ENCODE measurements around the gene ST8SIA1.

ST8SIA1 gene

GRCh38 chr12:22256605-22257004 lies 77.9 kb downstream of the ST8SIA1 start:
- TF ChIP-seq GATA1 (IDR thresholded peaks at IDR 0.05; ENCODE audit: low read depth, low read length) (no peak), POLR2A (IDR thresholded peaks at IDR 0.05; ENCODE audit: low read length) (no peak)
- no peak for DNase-seq

GRCh38 chr12:22256041-22256441 lies 78.5 kb downstream of the ST8SIA1 start:
- no peak for TF ChIP-seq GATA1 (IDR thresholded peaks at IDR 0.05; ENCODE audit: low read depth, low read length)
- TF ChIP-seq POLR2A (IDR thresholded peaks at IDR 0.05; ENCODE audit: low read length) = no peak
- no peak for DNase-seq

- DNase-seq = no peak
- TF ChIP-seq GATA1 (IDR thresholded peaks at IDR 0.05; ENCODE audit: low read depth, low read length) (no peak), POLR2A (IDR thresholded peaks at IDR 0.05; ENCODE audit: low read length) (no peak)
These were observed 79.4 kb downstream of the ST8SIA1 start for GRCh38 chr12:22255097-22255496.

GRCh38 chr12:22254478-22254877 lies 80.0 kb downstream of the ST8SIA1 start:
- DNase-seq = no peak
- TF ChIP-seq GATA1 (IDR thresholded peaks at IDR 0.05; ENCODE audit: low read depth, low read length) (no peak), POLR2A (IDR thresholded peaks at IDR 0.05; ENCODE audit: low read length) (no peak)

GRCh38 chr12:22252057-22252456 lies 82.5 kb downstream of the ST8SIA1 start:
- no peak for TF ChIP-seq GATA1 (IDR thresholded peaks at IDR 0.05; ENCODE audit: low read depth, low read length)
- TF ChIP-seq POLR2A (IDR thresholded peaks at IDR 0.05; ENCODE audit: low read length) = no peak
- no peak for DNase-seq

GRCh38 chr12:22250762-22251161 lies 83.7 kb downstream of the ST8SIA1 start:
- TF ChIP-seq POLR2A (IDR thresholded peaks at IDR 0.05; ENCODE audit: low read length) (no peak), GATA1 (IDR thresholded peaks at IDR 0.05; ENCODE audit: low read depth, low read length) (no peak)
- DNase-seq = peak in 1 of 2 experiments; percentile 4

- TF ChIP-seq GATA1 (IDR thresholded peaks at IDR 0.05; ENCODE audit: low read depth, low read length) (no peak), POLR2A (IDR thresholded peaks at IDR 0.05; ENCODE audit: low read length) (no peak)
- no peak for DNase-seq
These were observed 85.9 kb downstream of the ST8SIA1 start for GRCh38 chr12:22248571-22249115.

GRCh38 chr12:22248121-22248520 lies 86.4 kb downstream of the ST8SIA1 start:
- DNase-seq = no peak
- TF ChIP-seq GATA1 (IDR thresholded peaks at IDR 0.05; ENCODE audit: low read depth, low read length) (no peak), POLR2A (IDR thresholded peaks at IDR 0.05; ENCODE audit: low read length) (no peak)

- DNase-seq = no peak
These were observed 88.2 kb downstream of the ST8SIA1 start for GRCh38 chr12:22246217-22246846.

GRCh38 chr12:22242726-22243125 lies 91.8 kb downstream of the ST8SIA1 start:
- TF ChIP-seq GATA1 (IDR thresholded peaks at IDR 0.05; ENCODE audit: low read depth, low read length) (no peak), POLR2A (IDR thresholded peaks at IDR 0.05; ENCODE audit: low read length) (no peak)
- DNase-seq = no peak

More at GRCh38 chr12:22246217-22246846, 88.2 kb downstream of the ST8SIA1 start:
- no peak for TF ChIP-seq GATA1 (IDR thresholded peaks at IDR 0.05; ENCODE audit: low read depth, low read length)
- TF ChIP-seq POLR2A (IDR thresholded peaks at IDR 0.05; ENCODE audit: low read length) = no peak

GRCh38 chr12:22238211-22238610 lies 96.3 kb downstream of the ST8SIA1 start:
- DNase-seq = no peak
- TF ChIP-seq GATA1 (IDR thresholded peaks at IDR 0.05; ENCODE audit: low read depth, low read length) (no peak), POLR2A (IDR thresholded peaks at IDR 0.05; ENCODE audit: low read length) (no peak)

- no peak for DNase-seq
- TF ChIP-seq POLR2A (IDR thresholded peaks at IDR 0.05; ENCODE audit: low read length) (no peak), GATA1 (IDR thresholded peaks at IDR 0.05; ENCODE audit: low read depth, low read length) (no peak)
These were observed 99.9 kb downstream of the ST8SIA1 start for GRCh38 chr12:22234561-22234960.

- no peak for DNase-seq
- no peak for TF ChIP-seq GATA1 (IDR thresholded peaks at IDR 0.05; ENCODE audit: low read depth, low read length)
- no peak for TF ChIP-seq POLR2A (IDR thresholded peaks at IDR 0.05; ENCODE audit: low read length)
These were observed 102.7 kb downstream of the ST8SIA1 start for GRCh38 chr12:22231836-22232235.

GRCh38 chr12:22231078-22231477 lies 103.4 kb downstream of the ST8SIA1 start:
- no peak for DNase-seq
- TF ChIP-seq GATA1 (IDR thresholded peaks at IDR 0.05; ENCODE audit: low read depth, low read length) (no peak), POLR2A (IDR thresholded peaks at IDR 0.05; ENCODE audit: low read length) (no peak)

GRCh38 chr12:22230280-22230794 lies 104.2 kb downstream of the ST8SIA1 start:
- TF ChIP-seq POLR2A (IDR thresholded peaks at IDR 0.05; ENCODE audit: low read length) (no peak), GATA1 (IDR thresholded peaks at IDR 0.05; ENCODE audit: low read depth, low read length) (no peak)
- DNase-seq = no peak

All from erythroblast (primary cell).